ENCODE results near the gene RAB9B.
A peak's percentile ranks its signal among the peaks of the same experiment; 100 is the strongest.

RAB9B gene

DNA sequence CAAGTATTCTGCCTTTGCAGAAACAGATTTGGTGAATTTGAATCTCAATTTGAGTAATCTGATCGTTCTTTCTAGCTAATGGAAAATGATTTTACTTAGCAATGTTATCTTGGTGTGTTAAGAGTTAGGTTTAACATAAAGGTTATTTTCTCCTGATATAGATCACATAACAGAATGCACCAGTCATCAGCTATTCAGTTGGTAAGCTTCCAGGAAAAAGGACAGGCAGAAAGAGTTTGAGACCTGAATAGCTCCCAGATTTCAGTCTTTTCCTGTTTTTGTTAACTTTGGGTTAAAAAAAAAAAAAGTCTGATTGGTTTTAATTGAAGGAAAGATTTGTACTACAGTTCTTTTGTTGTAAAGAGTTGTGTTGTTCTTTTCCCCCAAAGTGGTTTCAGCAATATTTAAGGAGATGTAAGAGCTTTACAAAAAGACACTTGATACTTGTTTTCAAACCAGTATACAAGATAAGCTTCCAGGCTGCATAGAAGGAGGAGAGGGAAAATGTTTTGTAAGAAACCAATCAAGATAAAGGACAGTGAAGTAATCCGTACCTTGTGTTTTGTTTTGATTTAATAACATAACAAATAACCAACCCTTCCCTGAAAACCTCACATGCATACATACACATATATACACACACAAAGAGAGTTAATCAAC is 40.1 kb downstream of the RAB9B start:
- H3K36me3 ChIP-seq (replicated peaks) = no peaks in the 10 kb centered on the region
- peak overlapping the region; percentile 26 for H3K27ac ChIP-seq
- TF ChIP-seq, protein P1, sequence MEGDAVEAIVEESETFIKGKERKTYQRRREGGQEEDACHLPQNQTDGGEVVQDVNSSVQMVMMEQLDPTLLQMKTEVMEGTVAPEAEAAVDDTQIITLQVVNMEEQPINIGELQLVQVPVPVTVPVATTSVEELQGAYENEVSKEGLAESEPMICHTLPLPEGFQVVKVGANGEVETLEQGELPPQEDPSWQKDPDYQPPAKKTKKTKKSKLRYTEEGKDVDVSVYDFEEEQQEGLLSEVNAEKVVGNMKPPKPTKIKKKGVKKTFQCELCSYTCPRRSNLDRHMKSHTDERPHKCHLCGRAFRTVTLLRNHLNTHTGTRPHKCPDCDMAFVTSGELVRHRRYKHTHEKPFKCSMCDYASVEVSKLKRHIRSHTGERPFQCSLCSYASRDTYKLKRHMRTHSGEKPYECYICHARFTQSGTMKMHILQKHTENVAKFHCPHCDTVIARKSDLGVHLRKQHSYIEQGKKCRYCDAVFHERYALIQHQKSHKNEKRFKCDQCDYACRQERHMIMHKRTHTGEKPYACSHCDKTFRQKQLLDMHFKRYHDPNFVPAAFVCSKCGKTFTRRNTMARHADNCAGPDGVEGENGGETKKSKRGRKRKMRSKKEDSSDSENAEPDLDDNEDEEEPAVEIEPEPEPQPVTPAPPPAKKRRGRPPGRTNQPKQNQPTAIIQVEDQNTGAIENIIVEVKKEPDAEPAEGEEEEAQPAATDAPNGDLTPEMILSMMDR (IDR thresholded peaks at IDR 0.05; ENCODE audit: low read depth, low read length, missing control alignments) = no peak
- peak; percentile 8 for DNase-seq
- H3K4me3 ChIP-seq (ENCODE audit: low read depth, low read length) = no peak overlapping the region
- H3K27me3 ChIP-seq (replicated peaks) = no peaks in the 10 kb centered on the region
- in situ Hi-C loops (cut with HindIII; ENCODE audit: low pct_ligation_motif_present, low sequenced_read_pairs) = no loop called here

DNA sequence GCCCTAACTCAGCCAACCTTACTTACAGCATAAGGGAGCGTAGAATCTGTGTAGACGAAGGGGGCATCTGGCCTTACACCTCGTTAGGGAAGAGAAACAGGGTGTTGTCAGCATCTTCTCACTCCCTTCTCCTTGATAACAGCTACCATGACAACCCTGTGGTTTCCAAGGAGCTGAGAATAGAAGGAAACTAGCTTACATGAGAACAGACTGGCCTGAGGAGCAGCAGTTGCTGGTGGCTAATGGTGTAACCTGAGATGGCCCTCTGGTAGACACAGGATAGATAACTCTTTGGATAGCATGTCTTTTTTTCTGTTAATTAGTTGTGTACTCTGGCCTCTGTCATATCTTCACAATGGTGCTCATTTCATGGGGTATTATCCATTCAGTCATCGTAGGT is 40.8 kb downstream of the RAB9B start:
- no peak overlapping the region for H3K4me3 ChIP-seq (ENCODE audit: low read depth, low read length)
- peak overlapping the region; percentile 26 for H3K27ac ChIP-seq
- TF ChIP-seq, protein P1 (IDR thresholded peaks at IDR 0.05; ENCODE audit: low read depth, low read length, missing control alignments) = no peak
- H3K36me3 ChIP-seq (replicated peaks) = no peaks in the 10 kb centered on the region
- peak; percentile 21 for DNase-seq
- in situ Hi-C loops (cut with HindIII; ENCODE audit: low pct_ligation_motif_present, low sequenced_read_pairs) = no loop called here
- H3K27me3 ChIP-seq (replicated peaks) = no peaks in the 10 kb centered on the region

DNA sequence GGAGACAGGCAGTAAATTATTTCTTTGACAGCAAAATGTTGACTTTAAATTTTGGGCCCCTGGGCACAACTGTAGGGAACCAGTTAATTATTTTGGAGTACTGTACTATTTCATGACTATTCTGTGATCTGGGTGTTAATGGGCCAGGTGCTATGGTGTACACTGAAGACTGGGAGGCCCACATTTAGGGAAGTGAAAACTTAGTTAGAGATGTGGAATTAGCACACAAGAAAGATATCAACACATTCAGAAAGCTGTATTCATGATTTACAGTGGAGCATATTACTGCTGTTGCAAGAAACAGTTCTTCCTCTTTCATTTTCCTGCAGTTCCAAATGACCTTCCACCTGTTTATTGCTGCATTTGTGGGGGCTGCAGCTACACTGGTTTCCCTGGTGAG is 43.1 kb downstream of the RAB9B start:
- no peaks in the 10 kb centered on the region for H3K27me3 ChIP-seq (replicated peaks)

DNA sequence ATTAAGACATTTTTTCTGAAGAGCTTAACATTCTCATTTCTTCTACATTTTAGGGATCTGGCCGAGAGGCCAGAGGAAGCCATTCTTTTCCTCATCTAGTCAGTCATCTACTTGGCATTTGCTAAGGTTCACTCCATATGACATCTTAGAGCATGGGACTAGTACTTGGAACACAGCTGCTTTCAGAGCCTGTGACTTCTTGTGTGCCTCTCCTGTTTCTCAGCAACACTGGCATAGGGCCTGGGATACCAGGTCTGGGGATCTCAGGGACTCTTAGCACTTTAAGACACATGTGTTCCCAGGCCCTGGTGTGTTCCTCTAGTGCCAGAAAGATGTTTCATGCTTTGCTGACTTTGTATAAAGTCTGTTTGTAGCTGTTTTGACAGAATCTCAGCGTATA is 48.1 kb downstream of the RAB9B start:
- TF ChIP-seq, protein P1 (IDR thresholded peaks at IDR 0.05; ENCODE audit: low read depth, low read length, missing control alignments) = no peak
- Histone ChIP-seq H3K4me3 (ENCODE audit: low read depth, low read length) (no peak overlapping the region), H3K27ac (no peak overlapping the region), H3K27me3 (replicated peaks) (no peaks in the 10 kb centered on the region), H3K36me3 (replicated peaks) (no peaks in the 10 kb centered on the region)
- in situ Hi-C loops (cut with HindIII; ENCODE audit: low pct_ligation_motif_present, low sequenced_read_pairs) = no loop called here
- no peak for DNase-seq

More for the DNA sequence above, 43.1 kb downstream of the RAB9B start:
- Histone ChIP-seq H3K36me3 (replicated peaks) (no peaks in the 10 kb centered on the region), H3K4me3 (ENCODE audit: low read depth, low read length) (no peak overlapping the region), H3K27ac (no peak overlapping the region)
- TF ChIP-seq, protein P1 (IDR thresholded peaks at IDR 0.05; ENCODE audit: low read depth, low read length, missing control alignments) = no peak
- in situ Hi-C loops (cut with HindIII; ENCODE audit: low pct_ligation_motif_present, low sequenced_read_pairs) = no loop called here
- no peak for DNase-seq

DNA sequence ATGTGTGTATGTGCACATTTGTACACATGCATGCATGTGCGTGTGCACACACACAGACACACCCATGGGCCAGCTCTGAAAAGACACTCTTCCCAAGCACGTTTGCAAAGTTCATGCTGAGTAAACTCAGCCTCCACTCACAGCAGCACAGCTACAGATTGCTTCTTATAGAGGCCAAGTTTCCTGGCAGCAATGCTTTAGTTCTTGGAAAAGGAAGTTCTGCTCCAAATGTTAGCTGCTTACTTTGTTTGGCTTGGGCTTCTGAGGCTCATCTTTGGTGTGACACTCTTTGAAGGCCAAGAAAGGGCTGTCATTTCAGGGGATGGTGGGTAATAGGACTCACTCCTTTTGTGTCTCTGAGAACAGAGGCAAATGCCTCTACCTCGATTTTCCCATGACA is 48.9 kb downstream of the RAB9B start:
- H3K27ac ChIP-seq = no peak overlapping the region
- TF ChIP-seq, protein P1 (IDR thresholded peaks at IDR 0.05; ENCODE audit: low read depth, low read length, missing control alignments) = no peak
- no peak for DNase-seq

DNA sequence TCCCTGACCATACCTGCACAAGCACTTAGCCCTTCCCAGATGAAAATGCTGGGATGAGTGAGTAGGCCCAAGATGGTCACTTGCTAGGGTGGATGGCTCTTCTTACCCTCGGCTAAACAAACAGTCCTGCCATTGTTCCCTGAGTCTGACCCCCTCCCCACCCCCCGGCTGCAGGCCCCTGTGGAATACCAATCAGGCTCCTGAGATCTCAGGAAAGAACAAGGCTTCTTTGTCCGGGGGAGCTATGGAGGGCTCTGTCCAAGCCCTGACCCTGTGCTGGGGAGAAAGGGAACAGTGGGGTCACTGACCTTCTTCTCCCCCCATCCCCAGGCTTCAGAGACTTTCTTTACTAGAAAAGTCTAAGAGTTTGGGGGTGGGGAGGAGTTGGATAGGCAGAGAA is 49.4 kb downstream of the RAB9B start:
- H3K36me3 ChIP-seq (replicated peaks) = no peaks in the 10 kb centered on the region
- TF ChIP-seq, protein P1 (IDR thresholded peaks at IDR 0.05; ENCODE audit: low read depth, low read length, missing control alignments) = no peak
- no peak overlapping the region for H3K27ac ChIP-seq
- no peak overlapping the region for H3K4me3 ChIP-seq (ENCODE audit: low read depth, low read length)
- in situ Hi-C loops (cut with HindIII; ENCODE audit: low pct_ligation_motif_present, low sequenced_read_pairs) = no loop called here
- H3K27me3 ChIP-seq (replicated peaks) = no peaks in the 10 kb centered on the region
- no peak for DNase-seq

More for the DNA sequence above, 48.9 kb downstream of the RAB9B start:
- Histone ChIP-seq H3K36me3 (replicated peaks) (no peaks in the 10 kb centered on the region), H3K27me3 (replicated peaks) (no peaks in the 10 kb centered on the region), H3K4me3 (ENCODE audit: low read depth, low read length) (no peak overlapping the region)
- in situ Hi-C loops (cut with HindIII; ENCODE audit: low pct_ligation_motif_present, low sequenced_read_pairs) = no loop called here

All from brain microvascular endothelial cell (primary cell).